GM19397 (cell line): Measurements from ENCODE around the gene HERC3.

Experiments used
- ATAC-seq: cut with Tn5 transposase; IDR thresholded peaks from one replicate; pipeline ENCODE4 v1.9.1; 2021; ENCODE audit warnings: mild to moderate bottlenecking, moderate library complexity; ENCODE audit not compliant: unreplicated experiment

Gene HERC3

DNA sequence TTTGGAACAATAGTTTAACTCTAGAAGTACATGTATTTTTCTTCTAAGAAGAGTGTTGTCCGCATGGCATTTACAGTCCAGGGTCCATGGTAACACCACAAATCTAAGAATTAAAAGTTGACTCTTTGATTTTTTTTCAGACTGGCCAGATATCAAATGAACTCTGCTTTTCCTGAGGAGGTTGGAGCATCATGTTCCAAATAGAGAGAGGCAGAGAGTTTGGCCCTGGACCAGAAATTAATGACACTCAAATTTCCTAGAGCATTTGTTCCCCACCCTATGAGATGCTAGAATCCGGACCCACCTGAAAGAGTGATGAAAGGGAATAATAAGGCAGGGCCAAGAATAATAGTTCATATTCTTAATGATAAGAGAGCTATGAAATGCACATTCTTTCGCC, 152.3 kb downstream of the HERC3 start:
- no peak for ATAC-seq

DNA sequence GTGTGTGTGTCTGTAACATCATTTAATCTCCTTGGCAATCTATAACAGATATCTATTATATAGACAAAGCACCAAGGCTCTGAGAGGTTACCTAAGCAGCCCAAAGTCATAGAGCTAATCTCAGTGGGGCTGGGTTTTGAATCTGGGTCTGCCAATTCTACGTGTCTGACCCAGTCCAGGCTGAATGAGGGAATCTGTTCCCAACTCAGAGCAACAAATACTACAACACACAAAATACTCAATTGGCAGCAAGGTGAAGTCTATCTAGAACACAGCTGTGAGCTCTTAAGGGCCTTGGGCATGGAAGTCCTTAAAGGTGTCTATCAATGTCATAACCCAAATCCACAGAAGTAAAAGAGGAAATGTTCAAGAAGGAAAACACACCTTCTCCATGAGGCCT, 152.9 kb downstream of the HERC3 start:
- no peak for ATAC-seq

DNA sequence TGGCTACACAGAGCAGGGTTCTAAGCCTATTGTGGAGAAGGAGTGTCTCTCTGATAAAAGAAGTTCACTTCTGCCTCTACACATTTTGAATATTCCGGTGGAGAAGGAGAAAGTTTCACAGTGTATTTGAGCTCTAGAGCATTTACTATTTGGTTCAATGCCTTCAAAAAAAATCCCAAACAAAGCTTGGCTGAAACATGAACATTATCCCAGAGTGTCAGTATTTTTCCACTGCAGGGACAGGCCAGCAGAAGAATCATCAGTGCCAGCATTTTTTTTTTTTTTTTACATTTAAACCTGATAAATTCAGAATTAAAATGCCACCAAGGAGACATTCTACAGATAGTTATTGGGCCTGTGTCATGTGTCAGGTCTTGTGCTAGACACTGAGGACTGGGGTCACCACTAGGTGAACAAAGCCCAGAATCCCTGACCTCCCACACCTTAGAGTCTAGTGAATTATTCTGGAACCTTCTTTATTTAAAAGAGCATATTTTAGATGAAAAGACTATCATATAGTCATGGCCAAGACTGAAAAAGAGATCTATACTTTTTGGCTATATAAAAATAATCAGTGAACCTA, 153.4 kb downstream of the HERC3 start:
- no peak for ATAC-seq

DNA sequence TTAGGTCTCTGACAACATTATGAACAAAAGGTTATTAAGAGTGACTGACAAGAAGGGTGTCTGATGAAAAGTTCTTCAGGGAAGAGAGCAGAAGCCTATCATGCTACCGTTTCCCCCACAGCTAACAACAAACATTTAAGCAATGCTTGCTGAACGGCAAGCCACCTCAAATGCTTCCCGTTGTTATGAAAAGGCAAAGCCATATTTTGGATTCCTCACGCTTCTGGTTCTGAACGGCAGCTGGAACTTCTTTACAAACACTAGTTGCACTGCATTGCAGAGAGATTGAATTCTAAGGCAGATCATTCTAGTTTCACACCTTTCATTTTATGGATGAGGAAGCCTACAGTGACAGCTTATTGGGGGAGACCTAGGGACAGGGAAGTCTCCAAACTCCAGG, 153.9 kb downstream of the HERC3 start:
- ATAC-seq, result no peak

DNA sequence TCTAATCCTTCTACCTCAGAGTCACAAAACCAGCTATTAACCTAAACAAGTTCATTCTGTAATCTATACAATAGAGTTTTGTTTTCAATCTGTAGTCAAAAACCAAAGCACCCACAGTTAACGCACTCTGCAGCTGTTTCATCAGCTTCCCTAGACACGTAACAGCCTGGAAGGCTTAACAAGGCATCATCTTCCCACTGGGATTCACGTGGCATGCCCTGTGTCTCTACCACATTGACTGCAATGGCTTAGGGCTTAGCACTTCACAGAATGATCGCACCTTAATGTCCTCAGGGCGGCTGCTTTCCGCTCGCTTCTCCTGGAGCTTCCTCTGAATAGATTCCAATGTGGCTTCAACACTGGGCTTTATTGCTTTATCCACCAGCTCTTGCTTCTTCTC, 155.1 kb downstream of the HERC3 start:
- ATAC-seq, result no peak

DNA sequence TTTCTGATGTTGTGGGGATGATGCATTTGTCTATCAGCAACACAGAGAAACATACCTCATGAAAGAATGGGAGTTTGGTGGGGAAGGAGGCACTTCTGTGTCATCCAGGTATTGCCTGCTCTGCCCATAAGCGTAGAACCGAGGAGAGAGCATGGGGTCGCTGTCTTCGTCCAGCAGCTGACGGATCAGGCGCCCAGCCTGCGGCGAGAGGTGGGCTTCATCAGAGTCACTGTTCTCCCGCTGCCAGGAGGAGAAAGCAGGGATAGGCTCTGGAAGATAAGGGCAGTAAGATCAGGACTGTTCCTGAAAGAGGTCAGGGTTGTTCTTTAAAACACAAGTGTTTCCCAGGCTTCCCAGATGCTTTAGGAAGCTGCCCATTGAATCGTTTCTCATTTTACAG, 158.1 kb downstream of the HERC3 start:
- no peak for ATAC-seq

DNA sequence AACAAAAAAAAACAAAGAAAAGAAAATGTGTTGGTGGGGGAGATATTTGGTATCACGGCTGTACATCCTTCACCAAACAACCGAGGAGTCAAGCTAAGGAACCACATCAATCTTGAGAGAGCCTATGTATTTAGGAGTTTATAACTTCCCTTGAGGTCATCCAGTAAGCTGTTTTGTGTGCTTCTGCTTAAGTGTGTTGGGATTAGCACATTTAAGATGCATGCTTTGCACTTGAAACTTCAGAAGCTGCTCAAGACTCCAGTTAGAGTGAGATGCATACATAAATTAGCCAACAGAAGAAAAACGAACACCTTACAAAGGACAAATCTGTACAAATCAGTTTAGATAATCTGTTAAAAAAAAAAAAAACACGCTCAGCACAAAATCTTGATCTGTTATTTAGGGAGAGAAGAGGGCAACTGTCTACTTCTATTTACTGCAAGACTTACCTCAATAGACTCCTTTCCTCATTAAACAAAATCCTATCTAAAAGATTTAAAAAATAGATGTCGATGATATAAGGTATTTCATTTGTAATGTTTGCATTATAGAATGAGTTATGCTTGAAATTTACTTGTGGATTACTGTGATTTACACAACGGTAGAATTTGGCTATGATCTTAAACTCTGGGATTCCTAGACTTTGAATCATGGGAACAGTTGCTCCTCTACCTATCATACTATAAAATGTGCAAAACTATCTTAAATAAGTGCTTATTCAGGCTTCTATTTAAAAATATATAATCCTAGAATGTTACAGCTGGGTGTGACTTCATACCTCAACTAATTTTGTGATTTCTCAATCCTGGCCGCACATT, 159.2 kb downstream of the HERC3 start:
- ATAC-seq, result no peak

DNA sequence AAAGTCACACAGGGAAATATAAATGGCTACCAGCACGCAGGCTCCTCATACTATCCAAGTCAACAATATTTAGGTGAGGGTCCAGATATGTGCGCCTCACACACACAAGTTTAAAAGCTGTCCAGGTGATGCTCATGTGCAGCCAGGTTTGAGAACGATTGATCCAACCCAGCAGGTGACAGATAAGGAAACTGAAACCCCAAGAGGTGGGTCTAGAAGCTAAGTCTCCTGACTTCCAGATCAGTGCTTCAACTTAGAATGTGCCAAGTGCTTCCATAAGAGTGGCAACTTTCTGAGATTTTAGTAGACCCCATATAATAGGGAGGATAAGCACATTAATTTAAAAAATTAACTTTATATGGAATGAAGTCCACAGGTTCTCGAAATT, 159.8 kb downstream of the HERC3 start:
- no peak for ATAC-seq

DNA sequence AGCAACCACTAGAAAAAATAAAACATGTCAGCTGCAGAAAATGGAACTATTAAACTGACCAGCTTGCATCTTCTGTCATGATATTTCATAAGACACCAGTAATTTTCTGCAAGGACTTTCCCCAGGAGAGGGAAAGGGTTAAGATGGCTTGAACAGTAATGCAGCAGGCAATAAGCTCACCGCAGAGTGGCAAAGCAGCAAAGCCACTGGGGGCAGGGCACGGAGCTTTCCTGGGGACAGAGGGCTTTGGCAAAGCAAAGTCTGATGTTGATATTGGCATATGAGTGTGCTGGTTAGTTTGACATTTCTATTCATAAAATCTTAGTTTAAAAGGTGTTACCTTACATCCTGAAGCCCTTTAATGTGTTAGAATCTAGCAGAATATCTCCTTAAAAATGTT, 160.5 kb downstream of the HERC3 start:
- ATAC-seq, result no peak

DNA sequence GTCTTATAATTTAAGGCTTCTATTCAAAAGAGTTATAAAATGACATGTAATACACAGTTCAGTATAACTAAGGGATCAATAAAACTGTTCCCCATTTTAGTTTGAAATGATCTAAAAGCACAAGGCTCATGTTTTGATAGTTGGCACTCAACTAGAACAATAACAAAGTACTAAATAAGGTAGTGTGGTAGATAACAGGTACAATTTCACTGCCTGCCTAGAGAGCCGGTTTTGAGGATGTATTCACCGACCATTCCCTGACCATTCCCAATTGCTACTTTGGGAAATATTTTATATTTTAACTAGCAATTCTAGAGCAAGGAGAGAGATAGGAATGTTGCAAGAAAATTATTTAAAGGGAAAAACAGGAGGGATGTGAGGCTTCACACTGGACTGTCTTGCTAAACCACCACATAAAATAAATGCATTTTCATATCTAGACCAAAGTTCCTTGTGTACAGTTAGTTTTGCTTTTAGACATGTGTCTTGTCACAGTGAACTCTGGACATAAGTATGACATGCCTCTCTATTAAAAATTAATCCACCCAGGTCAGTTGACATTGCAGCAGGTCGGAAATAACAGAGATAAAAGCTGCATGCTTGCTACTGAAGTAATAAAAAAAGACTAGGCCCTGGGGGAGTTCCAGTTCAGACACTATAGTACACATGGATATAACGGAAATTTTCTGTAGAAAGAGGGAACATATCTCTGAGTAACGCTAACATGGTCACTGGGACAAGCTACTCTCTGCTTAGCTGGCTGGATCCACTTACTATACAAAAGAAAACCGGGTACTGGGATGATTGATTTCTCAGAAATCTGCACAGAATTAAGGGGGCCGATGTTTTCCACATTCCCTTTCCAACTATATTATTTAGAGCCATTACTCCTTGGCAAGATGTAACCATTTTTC, 161.6 kb downstream of the HERC3 start:
- ATAC-seq, result no peak

DNA sequence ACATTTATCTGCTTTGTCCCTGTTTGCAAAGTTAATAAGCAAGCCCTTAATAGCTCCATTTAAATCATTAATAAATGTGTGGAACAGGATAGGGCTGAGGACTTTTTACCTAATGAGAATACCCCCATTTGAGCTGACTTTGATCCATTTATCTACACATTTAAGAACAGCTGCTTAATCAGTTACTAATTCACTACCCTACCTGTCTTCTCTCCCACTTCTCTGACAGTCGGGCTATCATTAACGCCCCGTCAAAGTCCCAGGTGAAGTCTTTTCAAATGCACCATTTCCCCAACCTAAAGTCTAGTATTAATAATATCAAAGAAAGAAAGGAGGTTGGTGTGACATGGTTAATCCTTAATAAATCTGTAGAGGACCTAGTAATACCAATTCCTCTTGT, 162.5 kb downstream of the HERC3 start:
- no peak for ATAC-seq

DNA sequence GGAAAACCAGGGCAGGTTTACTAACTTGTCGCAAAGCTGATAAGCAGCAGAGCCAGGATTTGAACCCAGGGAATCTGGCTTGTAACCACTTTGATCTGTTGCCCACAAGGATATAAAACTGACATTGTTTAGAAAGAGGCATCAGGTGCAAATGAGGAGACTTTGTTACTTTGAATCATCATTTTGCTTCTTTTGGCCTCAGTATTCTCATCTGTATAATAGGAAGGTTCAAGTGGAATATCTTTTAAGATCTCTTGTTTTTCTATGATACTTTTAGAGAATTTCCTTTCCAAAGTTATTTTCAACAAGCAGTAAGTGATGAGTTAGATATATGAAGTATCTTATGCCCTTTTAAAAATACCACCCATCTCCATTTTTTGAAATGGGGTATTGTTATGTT, 163.2 kb downstream of the HERC3 start:
- ATAC-seq, result no peak

DNA sequence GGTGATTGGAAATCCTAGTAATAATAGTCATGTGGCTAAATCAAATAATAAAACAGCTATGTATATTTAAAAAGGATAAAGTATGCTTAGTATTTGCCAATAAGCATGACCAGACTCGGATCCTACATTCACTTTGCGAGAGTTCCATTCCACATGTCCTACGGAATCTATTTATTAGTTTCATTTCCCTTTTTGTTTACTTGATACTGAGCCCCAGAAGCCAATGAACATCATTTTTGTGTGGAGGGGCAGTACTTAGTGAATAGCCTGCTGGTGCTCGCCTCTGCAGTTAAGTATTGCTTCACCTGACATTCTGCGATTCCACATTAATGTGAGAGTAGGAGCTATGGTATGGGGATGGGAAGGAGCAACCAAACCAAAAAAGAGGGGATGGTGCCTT, 163.9 kb downstream of the HERC3 start:
- no peak for ATAC-seq

DNA sequence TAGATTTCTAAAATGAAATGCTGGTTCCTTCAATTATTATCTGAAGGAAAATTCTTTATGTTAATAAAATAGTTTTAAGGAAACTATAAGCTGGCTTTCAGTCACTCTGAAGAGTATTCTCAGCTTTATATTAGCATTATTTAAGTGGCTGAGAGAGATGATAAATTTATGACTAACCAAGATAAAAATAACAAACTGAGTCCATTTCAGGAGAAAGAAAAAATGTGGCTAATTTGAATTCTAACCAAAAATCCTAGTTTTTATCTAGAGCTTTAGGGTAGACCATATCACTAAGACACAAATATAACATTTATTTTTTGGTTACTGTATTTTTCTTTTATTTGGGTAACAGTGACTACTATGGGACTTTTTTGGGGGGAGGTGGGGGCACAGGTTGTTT, 164.8 kb downstream of the HERC3 start:
- ATAC-seq, result no peak

DNA sequence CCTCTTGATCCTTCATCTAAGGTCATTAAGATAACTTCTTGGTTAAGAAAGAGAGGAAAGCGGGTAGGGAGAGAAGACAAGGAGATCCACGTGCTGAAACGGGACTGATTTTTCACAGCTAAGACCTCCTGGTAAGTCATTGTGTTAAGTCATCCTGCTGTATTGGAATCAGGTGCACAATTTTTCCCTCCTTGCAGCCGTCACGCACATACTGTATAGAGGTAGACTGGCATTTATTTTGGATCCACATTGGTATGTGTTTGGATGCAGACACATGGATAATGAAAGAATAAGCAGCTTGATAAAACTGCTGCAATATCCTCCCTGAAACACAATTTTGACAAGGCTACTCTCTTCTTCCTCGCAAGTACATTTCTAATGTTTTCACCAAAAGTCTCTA, 165.5 kb downstream of the HERC3 start:
- no peak for ATAC-seq
